SK-N-SH (cell line): ENCODE measurements around the gene WWP2. TPM values are rescaled to one million over a fixed set of nuclear protein-coding genes. Genes with fewer than 3 reads are reported as not detected.
A peak's percentile ranks its signal among the peaks of the same experiment; 100 is the strongest.

Experiments used
- CTCF ChIA-PET: fragments of 300-600, 350-600 bp; formaldehyde crosslinking; extraction: SDS; loops from one replicate; lab custom pipeline; 2021; lab: Yijun Ruan, JAX
- POLR2A ChIA-PET: fragments of 350-600 bp; sonication (Branson Sonifier 250); formaldehyde crosslinking; extraction: SDS; loops from one replicate; lab custom pipeline; 2020; ENCODE audit warnings: antibody characterized with exemption, inconsistent platforms; lab: Yijun Ruan, JAX
- DNase-seq: peaks from one replicate; pipeline ENCODE4 v3.0.0; 2012
- H2AFZ ChIP-seq: fragments of 200-600 bp; sonication (generic); 2 replicates; pipeline ENCODE4 v1.8.1; 2016; ENCODE audit warnings: antibody characterized with exemption, mild to moderate bottlenecking, low read depth
- H3F3A ChIP-seq: fragments of 200-600 bp; sonication (generic); replicated peaks from 2 replicates; pipeline ENCODE3; 2016; ENCODE audit warnings: antibody characterized with exemption, mild to moderate bottlenecking; ENCODE audit not compliant: insufficient read depth
- H3K27ac ChIP-seq, 2 experiments: fragments of 200-500 bp in 1 of 2; fragments of 200-600 bp in 1 of 2; sonication (Bioruptor generic) in 1 of 2; sonication (generic), shearing (Covaris generic) in 1 of 2; 2 replicates each; pipeline versions ENCODE4 v1.5.1 to v1.6.1; 2014 to 2016; ENCODE audit warnings: low read depth in 2 of 2, inconsistent platforms in 1 of 2, low read length in 1 of 2, mild to moderate bottlenecking in 1 of 2, mixed read lengths in 1 of 2
- H3K27me3 ChIP-seq: fragments of 200-600 bp; sonication (generic), shearing (Covaris generic); 2 replicates; pipeline ENCODE4 v1.6.1; 2016; ENCODE audit warnings: mixed run types; ENCODE audit not compliant: insufficient read depth
- H3K36me3 ChIP-seq, 2 experiments: fragments of 200-500 bp in 1 of 2; fragments of 200-600 bp in 1 of 2; sonication (Bioruptor generic) in 1 of 2; sonication (generic) in 1 of 2; replicated peaks in 1 of 2; 2 replicates each; pipeline versions ENCODE3 to v1.5.1; 2014 to 2016; ENCODE audit warnings: low read length in 1 of 2, mild to moderate bottlenecking in 1 of 2; ENCODE audit not compliant: insufficient read depth in 2 of 2, control insufficient read depth in 1 of 2
- H3K4me1 ChIP-seq, 2 experiments: fragments of 200-500 bp in 1 of 2; fragments of 200-600 bp in 1 of 2; sonication (Bioruptor generic) in 1 of 2; sonication (generic), shearing (Covaris generic) in 1 of 2; 2 replicates each; pipeline versions ENCODE4 v1.5.1 to v1.6.1; 2014 to 2016; ENCODE audit warnings: low read depth in 1 of 2, low read length in 1 of 2, mixed run types in 1 of 2; ENCODE audit not compliant: insufficient read depth in 2 of 2, control insufficient read depth in 1 of 2
- H3K4me2 ChIP-seq: fragments of 200-600 bp; sonication (generic), shearing (Covaris generic); 2 replicates; pipeline ENCODE4 v1.6.1; 2017; ENCODE audit warnings: mixed run types
- H3K4me3 ChIP-seq, 2 experiments: fragments of 200-500 bp in 1 of 2; fragments of 200-600 bp in 1 of 2; sonication (Bioruptor generic) in 1 of 2; sonication (generic), shearing (Covaris generic) in 1 of 2; 2 replicates each; pipeline versions ENCODE4 v1.5.1 to v1.8.1; 2014 to 2016; ENCODE audit warnings: low read depth in 2 of 2, inconsistent platforms in 1 of 2, low read length in 1 of 2, mild to moderate bottlenecking in 1 of 2, mixed read lengths in 1 of 2, moderate library complexity in 1 of 2
- H3K79me2 ChIP-seq: fragments of 200-600 bp; sonication (generic); 2 replicates; pipeline ENCODE4 v1.8.1; 2017; ENCODE audit warnings: mild to moderate bottlenecking; ENCODE audit not compliant: insufficient read depth
- H3K9ac ChIP-seq: fragments of 200-600 bp; sonication (generic); 2 replicates; pipeline ENCODE4 v1.6.1; 2017; ENCODE audit warnings: mixed run types
- H3K9me2 ChIP-seq: fragments of 200-600 bp; sonication (generic); 2 replicates; pipeline ENCODE4 v1.6.1; 2017; ENCODE audit warnings: mixed run types
- H3K9me3 ChIP-seq: fragments of 200-600 bp; sonication (generic); 2 replicates; pipeline ENCODE4 v1.6.1; 2017; ENCODE audit warnings: mixed run types, mild to moderate bottlenecking, moderate library complexity
- H4K20me1 ChIP-seq: fragments of 200-600 bp; sonication (generic); 2 replicates; pipeline ENCODE4 v1.6.1; 2017; ENCODE audit warnings: mild to moderate bottlenecking, mixed run types; ENCODE audit not compliant: insufficient read depth
- CHD2 ChIP-seq: fragments of 150-350 bp; IDR thresholded peaks from 2 replicates; pipeline ENCODE4 v1.6.1; 2018; ENCODE audit warnings: low read length; ENCODE audit not compliant: partially characterized antibody
- EP300 ChIP-seq, 2 experiments: IDR thresholded peaks; 2 replicates each; pipeline versions ENCODE4 v1.4.0 to v1.6.1; 2012; ENCODE audit warnings: borderline replicate concordance in 1 of 2, low read depth in 1 of 2, low read length in 1 of 2
- FOSL2 ChIP-seq: IDR thresholded peaks from 2 replicates; pipeline ENCODE4 v1.4.0; 2012; ENCODE audit warnings: low read depth, mild to moderate bottlenecking, moderate library complexity, borderline replicate concordance
- FOXM1 ChIP-seq: IDR thresholded peaks from 2 replicates; pipeline ENCODE4 v1.4.0; 2012; ENCODE audit warnings: low read depth, mild to moderate bottlenecking
- GATA2 ChIP-seq: sonication (generic); formaldehyde crosslinking; IDR thresholded peaks from 2 replicates; pipeline ENCODE4 v1.5.0; 2020; ENCODE audit warnings: mild to moderate bottlenecking, missing genetic modification reagents
- MEF2A ChIP-seq: IDR thresholded peaks from 2 replicates; pipeline ENCODE4 v1.4.0; 2012; ENCODE audit warnings: low read depth, borderline replicate concordance
- POLR2AphosphoS5 ChIP-seq: IDR thresholded peaks from 2 replicates; pipeline ENCODE4 v1.6.1; 2012; ENCODE audit warnings: low read depth, low read length
- SIN3A ChIP-seq: IDR thresholded peaks from 2 replicates; pipeline ENCODE4 v1.6.1; 2012; ENCODE audit warnings: low read depth, mild to moderate bottlenecking, low read length, moderate library complexity, borderline replicate concordance
- TAF1 ChIP-seq: IDR thresholded peaks from 2 replicates; pipeline ENCODE4 v1.6.1; 2012; ENCODE audit warnings: low read depth, mild to moderate bottlenecking, low read length, moderate library complexity, borderline replicate concordance
- TCF12 ChIP-seq: IDR thresholded peaks from 2 replicates; pipeline ENCODE4 v1.4.0; 2012
- TEAD4 ChIP-seq: IDR thresholded peaks from 2 replicates; pipeline ENCODE4 v1.4.0; 2012; ENCODE audit warnings: mild to moderate bottlenecking, borderline replicate concordance; ENCODE audit not compliant: insufficient read depth
- YY1 ChIP-seq: IDR thresholded peaks from 2 replicates; pipeline ENCODE4 v1.4.0; 2012; ENCODE audit warnings: low read depth, mild to moderate bottlenecking
- WGBS: methylation state at CpG from one replicate; pipeline ENCODE4 v1.1.6; 2017; ENCODE audit warnings: low lambda C conversion rate; 5-methylcytosine and 5-hydroxymethylcytosine counted together
- polyA plus RNA-seq, 3 experiments: library from polyadenylated mRNA; depleted of rRNA; stranded (reverse); fragments of >200 nt; gene quantifications; 2 replicates each; pipeline ENCODE4 v1.2.3, GENCODE V29; 2012
- TF ChIP-seq, protein P1 (sequence below): fragments of 200-600 bp; sonication (generic); IDR thresholded peaks from 2 replicates; pipeline ENCODE4 v1.6.1; 2017; ENCODE audit warnings: antibody characterized with exemption, mild to moderate bottlenecking, moderate library complexity
- TF ChIP-seq, protein P2 (sequence below): fragments of 150-350 bp; IDR thresholded peaks from 2 replicates; pipeline ENCODE4 v1.6.1; 2017; ENCODE audit warnings: antibody characterized with exemption, low read length, low read depth, borderline replicate concordance
- TF ChIP-seq, protein P3 (sequence below): IDR thresholded peaks from 2 replicates; pipeline ENCODE4 v1.4.0; 2012; ENCODE audit warnings: low read depth, borderline replicate concordance
- TF ChIP-seq, protein P4 (sequence below): IDR thresholded peaks from 2 replicates; pipeline ENCODE4 v1.6.1; 2012; ENCODE audit warnings: mild to moderate bottlenecking, low read depth, low read length, moderate library complexity
- TF ChIP-seq, protein P5 (sequence below): fragments of 150-350 bp; IDR thresholded peaks from 2 replicates; pipeline ENCODE4 v1.6.1; 2016; ENCODE audit warnings: mild to moderate bottlenecking, low read depth, low read length
- TF ChIP-seq, protein P6 (sequence below): IDR thresholded peaks from 2 replicates; pipeline ENCODE4 v1.4.0; 2012; ENCODE audit warnings: low read depth, borderline replicate concordance
- TF ChIP-seq, protein P7 (sequence below): IDR thresholded peaks from 2 replicates; pipeline ENCODE4 v1.4.0; 2012; ENCODE audit warnings: low read depth

WWP2 gene
- 9.2 and 13.3 TPM in 2 replicates for polyA plus RNA-seq (2012; rRNA removed)
- polyA plus RNA-seq (2012; cell fraction: cytosol; rRNA removed): 7.6 and 9.0 TPM in 2 replicates
- 24.1 and 30.3 TPM in 2 replicates for polyA plus RNA-seq (2012; cell fraction: nucleus; rRNA removed)

DNA sequence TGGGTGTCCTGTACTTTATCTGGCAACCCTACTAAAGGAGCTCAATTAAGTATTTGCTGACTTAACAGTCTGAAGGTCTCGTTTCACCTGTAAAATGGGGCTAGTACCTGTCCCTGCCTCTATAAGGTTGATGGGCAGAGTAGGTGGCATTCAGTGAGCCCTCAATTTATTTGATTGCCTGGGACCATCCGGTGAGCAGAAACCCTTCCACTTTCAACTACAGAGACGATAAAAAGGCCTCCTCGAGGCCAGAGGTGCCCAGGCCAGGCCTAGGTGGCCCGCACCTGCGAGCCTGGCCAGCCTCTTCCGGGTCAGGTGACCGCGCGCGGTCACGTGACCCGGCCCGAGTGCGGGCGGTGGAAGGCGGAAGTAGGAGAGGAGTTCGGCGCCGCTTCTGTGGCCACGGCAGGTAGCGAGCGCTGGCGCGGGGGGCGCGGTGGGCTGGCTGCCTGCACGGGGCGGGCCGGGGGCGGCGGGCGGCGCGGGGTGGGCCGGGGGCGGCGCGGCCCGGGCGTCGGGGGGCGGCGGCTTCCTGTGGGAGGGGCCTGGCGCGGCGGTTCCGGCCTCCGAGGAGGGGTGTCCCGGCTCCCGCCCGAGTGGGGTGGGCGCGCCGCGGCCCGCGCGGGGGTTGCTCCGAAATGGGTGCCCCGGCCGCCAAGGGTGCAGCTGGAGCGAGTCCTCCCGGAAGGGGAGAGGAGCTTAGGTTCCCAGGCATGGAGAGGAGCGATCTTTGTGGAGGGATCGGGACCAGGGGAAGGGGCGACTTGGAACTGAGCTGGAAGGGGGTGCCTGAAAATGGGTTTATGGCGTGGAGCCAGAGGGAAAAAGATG, at the start of gene WWP2:
TSS of gene WWP2 (plus strand) at position 350 of the 831 bp plus-strand sequence. CDS start 24,679 bp downstream, outside the sequence.
- no peaks in the 10 kb centered on the region for H3K9me3 ChIP-seq
- H3K4me3 ChIP-seq: peak within 1 kb of the TSS; percentile 73 to 99
- 3% methylated on average over 13 of the region's 68 CpGs for WGBS
- H4K20me1 ChIP-seq: no peaks in the 10 kb centered on the region
- H2AFZ ChIP-seq: peak within 1 kb of the TSS; percentile 100
- H3K27ac ChIP-seq: peak within 1 kb of the TSS; percentile 72 to 86
- H3K36me3 ChIP-seq: no peaks in the 10 kb centered on the region
- no peaks in the 10 kb centered on the region; a peak in 1 of 4 replicates for H3K4me1 ChIP-seq
- peaks cover 2% of the 10 kb centered on the region for H3F3A ChIP-seq
- ChIA-PET CTCF (interaction anchor here (0.7 to 1.8 kb wide), 6 partner anchors 8 to 366 kb away, joined by 3 to 8 read pairs (median 4); partner anchors contain the start of gene NOB1), POLR2A (interaction anchor here (0.6 to 1.0 kb wide), 2 partner anchors 8 to 929 kb away, joined by 4 to 7 read pairs; partner anchors contain the start of gene NOB1)
- DNase-seq: peak; percentile 93
- H3K27me3 ChIP-seq: no peaks in the 10 kb centered on the region
- H3K9ac ChIP-seq: peak within 1 kb of the TSS; percentile 98
- H3K79me2 ChIP-seq: peaks cover 40% of the 10 kb centered on the region
- H3K4me2 ChIP-seq: peak within 1 kb of the TSS; percentile 85
- H3K9me2 ChIP-seq: no peaks in the 10 kb centered on the region
- TF ChIP-seq, protein P1, sequence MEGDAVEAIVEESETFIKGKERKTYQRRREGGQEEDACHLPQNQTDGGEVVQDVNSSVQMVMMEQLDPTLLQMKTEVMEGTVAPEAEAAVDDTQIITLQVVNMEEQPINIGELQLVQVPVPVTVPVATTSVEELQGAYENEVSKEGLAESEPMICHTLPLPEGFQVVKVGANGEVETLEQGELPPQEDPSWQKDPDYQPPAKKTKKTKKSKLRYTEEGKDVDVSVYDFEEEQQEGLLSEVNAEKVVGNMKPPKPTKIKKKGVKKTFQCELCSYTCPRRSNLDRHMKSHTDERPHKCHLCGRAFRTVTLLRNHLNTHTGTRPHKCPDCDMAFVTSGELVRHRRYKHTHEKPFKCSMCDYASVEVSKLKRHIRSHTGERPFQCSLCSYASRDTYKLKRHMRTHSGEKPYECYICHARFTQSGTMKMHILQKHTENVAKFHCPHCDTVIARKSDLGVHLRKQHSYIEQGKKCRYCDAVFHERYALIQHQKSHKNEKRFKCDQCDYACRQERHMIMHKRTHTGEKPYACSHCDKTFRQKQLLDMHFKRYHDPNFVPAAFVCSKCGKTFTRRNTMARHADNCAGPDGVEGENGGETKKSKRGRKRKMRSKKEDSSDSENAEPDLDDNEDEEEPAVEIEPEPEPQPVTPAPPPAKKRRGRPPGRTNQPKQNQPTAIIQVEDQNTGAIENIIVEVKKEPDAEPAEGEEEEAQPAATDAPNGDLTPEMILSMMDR: no peak
- no peak for TF ChIP-seq CHD2
- TF ChIP-seq, protein P2, sequence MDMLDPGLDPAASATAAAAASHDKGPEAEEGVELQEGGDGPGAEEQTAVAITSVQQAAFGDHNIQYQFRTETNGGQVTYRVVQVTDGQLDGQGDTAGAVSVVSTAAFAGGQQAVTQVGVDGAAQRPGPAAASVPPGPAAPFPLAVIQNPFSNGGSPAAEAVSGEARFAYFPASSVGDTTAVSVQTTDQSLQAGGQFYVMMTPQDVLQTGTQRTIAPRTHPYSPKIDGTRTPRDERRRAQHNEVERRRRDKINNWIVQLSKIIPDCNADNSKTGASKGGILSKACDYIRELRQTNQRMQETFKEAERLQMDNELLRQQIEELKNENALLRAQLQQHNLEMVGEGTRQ: peak; percentile 96
- TF ChIP-seq, protein P3, sequence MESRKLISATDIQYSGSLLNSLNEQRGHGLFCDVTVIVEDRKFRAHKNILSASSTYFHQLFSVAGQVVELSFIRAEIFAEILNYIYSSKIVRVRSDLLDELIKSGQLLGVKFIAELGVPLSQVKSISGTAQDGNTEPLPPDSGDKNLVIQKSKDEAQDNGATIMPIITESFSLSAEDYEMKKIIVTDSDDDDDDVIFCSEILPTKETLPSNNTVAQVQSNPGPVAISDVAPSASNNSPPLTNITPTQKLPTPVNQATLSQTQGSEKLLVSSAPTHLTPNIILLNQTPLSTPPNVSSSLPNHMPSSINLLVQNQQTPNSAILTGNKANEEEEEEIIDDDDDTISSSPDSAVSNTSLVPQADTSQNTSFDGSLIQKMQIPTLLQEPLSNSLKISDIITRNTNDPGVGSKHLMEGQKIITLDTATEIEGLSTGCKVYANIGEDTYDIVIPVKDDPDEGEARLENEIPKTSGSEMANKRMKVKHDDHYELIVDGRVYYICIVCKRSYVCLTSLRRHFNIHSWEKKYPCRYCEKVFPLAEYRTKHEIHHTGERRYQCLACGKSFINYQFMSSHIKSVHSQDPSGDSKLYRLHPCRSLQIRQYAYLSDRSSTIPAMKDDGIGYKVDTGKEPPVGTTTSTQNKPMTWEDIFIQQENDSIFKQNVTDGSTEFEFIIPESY: no peak
- TF ChIP-seq, protein P4, sequence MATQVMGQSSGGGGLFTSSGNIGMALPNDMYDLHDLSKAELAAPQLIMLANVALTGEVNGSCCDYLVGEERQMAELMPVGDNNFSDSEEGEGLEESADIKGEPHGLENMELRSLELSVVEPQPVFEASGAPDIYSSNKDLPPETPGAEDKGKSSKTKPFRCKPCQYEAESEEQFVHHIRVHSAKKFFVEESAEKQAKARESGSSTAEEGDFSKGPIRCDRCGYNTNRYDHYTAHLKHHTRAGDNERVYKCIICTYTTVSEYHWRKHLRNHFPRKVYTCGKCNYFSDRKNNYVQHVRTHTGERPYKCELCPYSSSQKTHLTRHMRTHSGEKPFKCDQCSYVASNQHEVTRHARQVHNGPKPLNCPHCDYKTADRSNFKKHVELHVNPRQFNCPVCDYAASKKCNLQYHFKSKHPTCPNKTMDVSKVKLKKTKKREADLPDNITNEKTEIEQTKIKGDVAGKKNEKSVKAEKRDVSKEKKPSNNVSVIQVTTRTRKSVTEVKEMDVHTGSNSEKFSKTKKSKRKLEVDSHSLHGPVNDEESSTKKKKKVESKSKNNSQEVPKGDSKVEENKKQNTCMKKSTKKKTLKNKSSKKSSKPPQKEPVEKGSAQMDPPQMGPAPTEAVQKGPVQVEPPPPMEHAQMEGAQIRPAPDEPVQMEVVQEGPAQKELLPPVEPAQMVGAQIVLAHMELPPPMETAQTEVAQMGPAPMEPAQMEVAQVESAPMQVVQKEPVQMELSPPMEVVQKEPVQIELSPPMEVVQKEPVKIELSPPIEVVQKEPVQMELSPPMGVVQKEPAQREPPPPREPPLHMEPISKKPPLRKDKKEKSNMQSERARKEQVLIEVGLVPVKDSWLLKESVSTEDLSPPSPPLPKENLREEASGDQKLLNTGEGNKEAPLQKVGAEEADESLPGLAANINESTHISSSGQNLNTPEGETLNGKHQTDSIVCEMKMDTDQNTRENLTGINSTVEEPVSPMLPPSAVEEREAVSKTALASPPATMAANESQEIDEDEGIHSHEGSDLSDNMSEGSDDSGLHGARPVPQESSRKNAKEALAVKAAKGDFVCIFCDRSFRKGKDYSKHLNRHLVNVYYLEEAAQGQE: no peak
- no peak for TF ChIP-seq TCF12
- TF ChIP-seq POLR2AphosphoS5: peak; percentile 69
- no peak for TF ChIP-seq TEAD4
- TF ChIP-seq FOXM1: no peak
- peak; percentile 75 for TF ChIP-seq TAF1
- no peak for TF ChIP-seq FOSL2
- no peak for TF ChIP-seq GATA2 (CRISPR knock-in tag)
- no peak for TF ChIP-seq YY1
- peak; percentile 85; the same call in 1 of the 2 replicates for TF ChIP-seq SIN3A
- TF ChIP-seq, protein P5, sequence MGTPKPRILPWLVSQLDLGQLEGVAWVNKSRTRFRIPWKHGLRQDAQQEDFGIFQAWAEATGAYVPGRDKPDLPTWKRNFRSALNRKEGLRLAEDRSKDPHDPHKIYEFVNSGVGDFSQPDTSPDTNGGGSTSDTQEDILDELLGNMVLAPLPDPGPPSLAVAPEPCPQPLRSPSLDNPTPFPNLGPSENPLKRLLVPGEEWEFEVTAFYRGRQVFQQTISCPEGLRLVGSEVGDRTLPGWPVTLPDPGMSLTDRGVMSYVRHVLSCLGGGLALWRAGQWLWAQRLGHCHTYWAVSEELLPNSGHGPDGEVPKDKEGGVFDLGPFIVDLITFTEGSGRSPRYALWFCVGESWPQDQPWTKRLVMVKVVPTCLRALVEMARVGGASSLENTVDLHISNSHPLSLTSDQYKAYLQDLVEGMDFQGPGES: no peak
- TF ChIP-seq EP300 (IDR thresholded peaks at IDR 0.05; ENCODE audit: borderline replicate concordance in 1 of 2, low read depth in 1 of 2, low read length in 1 of 2): 0 out of 4 replicates have a peak, but pooled peaks of 1 of the 2 experiments have one; percentile 11
- TF ChIP-seq, protein P6, sequence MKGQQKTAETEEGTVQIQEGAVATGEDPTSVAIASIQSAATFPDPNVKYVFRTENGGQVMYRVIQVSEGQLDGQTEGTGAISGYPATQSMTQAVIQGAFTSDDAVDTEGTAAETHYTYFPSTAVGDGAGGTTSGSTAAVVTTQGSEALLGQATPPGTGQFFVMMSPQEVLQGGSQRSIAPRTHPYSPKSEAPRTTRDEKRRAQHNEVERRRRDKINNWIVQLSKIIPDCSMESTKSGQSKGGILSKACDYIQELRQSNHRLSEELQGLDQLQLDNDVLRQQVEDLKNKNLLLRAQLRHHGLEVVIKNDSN: peak; percentile 99
- TF ChIP-seq, protein P7, sequence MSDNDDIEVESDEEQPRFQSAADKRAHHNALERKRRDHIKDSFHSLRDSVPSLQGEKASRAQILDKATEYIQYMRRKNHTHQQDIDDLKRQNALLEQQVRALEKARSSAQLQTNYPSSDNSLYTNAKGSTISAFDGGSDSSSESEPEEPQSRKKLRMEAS: peak; percentile 75; the same call in 1 of the 2 replicates
- no peak for TF ChIP-seq MEF2A
